Measurements from ENCODE around the gene SCN2B. TPM values are rescaled to one million over a fixed set of nuclear protein-coding genes. Genes with fewer than 3 reads are reported as not detected.
A peak's percentile ranks its signal among the peaks of the same experiment; 100 is the strongest.

Gene SCN2B
- total RNA-seq, 3 donors from 2014 or later (not counting 1 experiment from before 2014, with no cell fraction given) = not detected

DNA sequence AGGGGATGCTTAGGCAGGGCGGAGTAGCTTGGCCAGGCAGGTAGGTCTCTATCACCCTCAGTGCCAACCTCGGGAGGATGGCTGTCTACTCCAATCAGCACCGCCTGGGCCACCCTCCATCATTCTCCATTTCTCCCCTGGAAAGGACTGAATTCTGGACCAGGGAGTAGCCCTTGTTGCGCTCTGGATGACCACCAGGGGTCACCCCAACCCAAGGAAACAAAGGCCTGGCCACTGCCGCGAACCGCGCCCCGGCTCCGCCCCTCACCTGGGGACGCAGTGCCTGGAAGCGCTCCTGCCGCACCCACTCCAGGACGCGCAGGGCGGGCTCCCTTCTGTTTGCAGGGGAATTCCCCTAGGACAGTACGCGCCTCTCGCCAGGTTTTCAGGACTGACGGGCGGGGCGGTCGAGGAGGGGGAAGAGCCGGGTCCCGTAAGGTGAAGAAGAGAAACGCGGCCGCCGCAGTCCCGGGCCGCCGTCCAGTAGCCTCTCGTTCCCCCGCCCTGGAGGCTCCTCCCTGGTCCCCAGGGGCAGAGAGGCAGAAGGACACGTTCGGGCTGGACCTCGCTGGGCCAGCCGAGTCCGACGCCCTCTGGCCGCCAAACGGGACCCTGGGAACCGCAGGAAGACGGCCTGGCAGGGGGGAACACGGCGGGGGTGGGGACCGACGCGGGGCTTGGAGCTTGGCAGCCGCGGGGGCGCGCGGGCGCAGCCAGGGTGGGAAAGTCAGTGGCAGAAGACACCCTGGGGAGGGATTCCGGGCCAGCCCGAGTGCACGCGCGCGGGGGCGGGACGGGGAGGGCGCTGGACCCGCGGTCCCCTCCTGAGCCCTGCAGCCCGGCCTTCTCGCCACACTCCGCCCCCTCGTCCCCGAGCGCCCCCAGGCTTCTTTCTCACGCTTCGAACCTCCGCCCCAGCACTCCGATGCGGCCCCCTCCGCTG is 30.9 kb downstream of the SCN2B start:
- H3K9me3 ChIP-seq (ENCODE audit: control insufficient read depth, insufficient read depth, low read length) = no peaks in the 10 kb centered on the region
- H3K36me3 ChIP-seq (ENCODE audit: control insufficient read depth, insufficient read depth, low read length) = no peaks in the 10 kb centered on the region
- Mint-ChIP-seq H3K36me3 (no peaks in the 10 kb centered on the region), H3K27ac (no peak overlapping the region), H3K4me3 (peak overlapping the region; percentile 82), H3K4me1 (peaks cover 0 to 4% of the 10 kb centered on the region in 2 donors), H3K9me3 (no peaks in the 10 kb centered on the region), H3K27me3 (ENCODE audit: low read depth in 2 of 2) (peaks cover 47 to 72% of the 10 kb centered on the region in 2 donors)
- peaks cover 10% of the 10 kb centered on the region for H3K4me1 ChIP-seq (ENCODE audit: control insufficient read depth, insufficient read depth, low read length)
- peak; percentile 69 to 93 for DNase-seq
- H3K4me3 ChIP-seq (ENCODE audit: low read length) = peak overlapping the region; percentile 63
- H3K27ac ChIP-seq (ENCODE audit: low read length) = no peak overlapping the region
- peaks cover 2% of the 10 kb centered on the region for H3K27me3 ChIP-seq (ENCODE audit: control insufficient read depth, insufficient read depth, low read length)
- TF ChIP-seq, protein P1, sequence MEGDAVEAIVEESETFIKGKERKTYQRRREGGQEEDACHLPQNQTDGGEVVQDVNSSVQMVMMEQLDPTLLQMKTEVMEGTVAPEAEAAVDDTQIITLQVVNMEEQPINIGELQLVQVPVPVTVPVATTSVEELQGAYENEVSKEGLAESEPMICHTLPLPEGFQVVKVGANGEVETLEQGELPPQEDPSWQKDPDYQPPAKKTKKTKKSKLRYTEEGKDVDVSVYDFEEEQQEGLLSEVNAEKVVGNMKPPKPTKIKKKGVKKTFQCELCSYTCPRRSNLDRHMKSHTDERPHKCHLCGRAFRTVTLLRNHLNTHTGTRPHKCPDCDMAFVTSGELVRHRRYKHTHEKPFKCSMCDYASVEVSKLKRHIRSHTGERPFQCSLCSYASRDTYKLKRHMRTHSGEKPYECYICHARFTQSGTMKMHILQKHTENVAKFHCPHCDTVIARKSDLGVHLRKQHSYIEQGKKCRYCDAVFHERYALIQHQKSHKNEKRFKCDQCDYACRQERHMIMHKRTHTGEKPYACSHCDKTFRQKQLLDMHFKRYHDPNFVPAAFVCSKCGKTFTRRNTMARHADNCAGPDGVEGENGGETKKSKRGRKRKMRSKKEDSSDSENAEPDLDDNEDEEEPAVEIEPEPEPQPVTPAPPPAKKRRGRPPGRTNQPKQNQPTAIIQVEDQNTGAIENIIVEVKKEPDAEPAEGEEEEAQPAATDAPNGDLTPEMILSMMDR (IDR thresholded peaks at IDR 0.05) = peak; percentile 89
- ATAC-seq = peak; percentile 88 to 95 (median 94)
- intact Hi-C loops (cut with micrococcal nuclease) = loop anchor here (1.0 to 2.0 kb wide), 4 partner anchors 26 to 465 kb away; no protein-coding TSS in a partner anchor
- 2% methylated on average over 78 of the region's 78 CpGs for WGBS (ENCODE audit: insufficient coverage)

DNA sequence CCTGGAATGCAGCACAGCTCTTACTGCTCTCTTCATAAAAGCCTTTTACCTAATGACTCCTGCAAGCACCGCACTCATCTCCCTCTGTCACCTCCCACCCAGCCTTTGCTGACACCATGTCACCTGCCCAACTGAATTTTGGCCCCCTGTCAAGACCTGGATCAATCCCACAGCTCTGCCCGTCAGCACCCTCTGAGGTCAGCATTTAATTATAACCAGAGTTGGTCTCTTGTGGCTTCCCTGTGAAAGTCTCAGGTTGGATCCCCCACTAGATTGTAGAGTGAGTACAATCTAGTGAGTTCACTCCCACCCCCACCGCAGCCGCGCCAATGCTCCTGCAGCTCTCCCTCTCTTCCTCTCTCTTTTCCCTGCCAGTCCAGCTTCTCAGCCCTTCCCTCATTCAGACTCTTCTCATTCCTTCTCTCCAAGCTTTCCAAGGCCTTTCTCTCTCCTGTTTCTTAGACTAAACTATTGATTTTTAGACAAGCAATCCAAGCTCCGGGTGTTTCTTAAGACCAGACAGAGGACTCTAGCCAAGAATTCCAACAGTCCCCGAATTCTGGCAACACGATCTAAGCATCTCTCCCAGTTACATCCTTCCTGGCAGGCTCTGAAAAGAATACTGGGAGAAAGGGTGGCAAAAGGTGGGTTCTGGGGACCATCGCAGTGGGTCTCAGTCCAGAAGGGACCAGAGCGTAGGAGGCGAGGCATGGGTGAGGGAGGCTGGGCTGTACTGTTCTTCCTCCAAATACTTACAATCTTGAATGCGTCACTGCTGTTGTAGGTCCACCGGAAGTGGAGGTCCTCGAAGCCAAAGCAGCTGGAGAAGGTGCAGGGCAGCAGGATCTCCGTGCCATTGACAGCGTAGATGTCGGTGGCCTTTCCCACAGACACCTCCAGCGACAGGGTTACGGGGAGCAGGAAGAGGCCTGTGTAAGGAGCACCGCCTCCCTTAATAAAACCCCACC is 31.9 kb downstream of the SCN2B start:
- peaks cover 42 to 70% of the 10 kb centered on the region in 2 donors for H3K27me3 Mint-ChIP-seq (ENCODE audit: low read depth in 2 of 2)
- H3K27ac Mint-ChIP-seq = no peak overlapping the region
- DNase-seq = no peak

DNA sequence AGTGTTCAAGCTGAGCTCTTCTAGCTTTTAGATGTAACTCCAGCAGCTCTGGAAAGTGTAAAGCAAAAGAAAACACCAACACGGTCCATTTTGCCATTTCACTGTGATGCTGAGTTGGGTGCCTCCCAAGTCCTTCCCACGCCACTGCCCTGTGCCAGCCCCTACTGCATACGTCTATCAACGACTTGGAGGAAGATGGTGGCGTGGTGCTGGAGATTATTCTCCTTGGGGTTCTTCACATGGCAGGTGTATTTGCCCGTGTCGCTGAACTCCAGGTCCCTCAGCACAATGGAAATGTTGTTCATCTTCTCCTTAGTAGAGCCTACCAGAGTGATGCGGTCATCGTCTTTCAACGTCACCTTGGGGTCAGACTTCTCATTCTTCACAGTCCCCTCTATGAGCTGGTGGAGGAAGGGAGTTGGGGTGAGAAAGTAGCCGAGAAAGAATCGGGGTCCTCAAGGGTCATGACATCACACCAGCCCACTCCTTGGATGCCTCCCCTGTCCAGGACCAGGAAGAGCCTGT is 32.7 kb downstream of the SCN2B start:
- Histone ChIP-seq H3K27me3 (ENCODE audit: control insufficient read depth, insufficient read depth, low read length) (peaks cover 2% of the 10 kb centered on the region), H3K36me3 (ENCODE audit: control insufficient read depth, insufficient read depth, low read length) (no peaks in the 10 kb centered on the region), H3K9me3 (ENCODE audit: control insufficient read depth, insufficient read depth, low read length) (no peaks in the 10 kb centered on the region), H3K4me3 (ENCODE audit: low read length) (no peak overlapping the region), H3K4me1 (ENCODE audit: control insufficient read depth, insufficient read depth, low read length) (peaks cover 10% of the 10 kb centered on the region), H3K27ac (ENCODE audit: low read length) (no peak overlapping the region)
- WGBS (ENCODE audit: insufficient coverage) = 87% methylated on average over 8 of the region's 12 CpGs
- Mint-ChIP-seq H3K4me3 (no peak overlapping the region), H3K36me3 (no peaks in the 10 kb centered on the region), H3K27me3 (ENCODE audit: low read depth in 2 of 2) (peaks cover 42 to 72% of the 10 kb centered on the region in 2 donors), H3K27ac (no peak overlapping the region), H3K9me3 (no peaks in the 10 kb centered on the region), H3K4me1 (peaks cover 0 to 4% of the 10 kb centered on the region in 2 donors)
- intact Hi-C loops (cut with micrococcal nuclease) = loop anchor here (2.0 kb wide), 1 partner anchor 467 kb away; no protein-coding TSS in a partner anchor
- TF ChIP-seq, protein P1 (IDR thresholded peaks at IDR 0.05) = no peak
- DNase-seq = no peak
- no peak for ATAC-seq

More for the DNA sequence above, 31.9 kb downstream of the SCN2B start:
- Histone ChIP-seq H3K36me3 (ENCODE audit: control insufficient read depth, insufficient read depth, low read length) (no peaks in the 10 kb centered on the region), H3K27me3 (ENCODE audit: control insufficient read depth, insufficient read depth, low read length) (peaks cover 2% of the 10 kb centered on the region), H3K4me1 (ENCODE audit: control insufficient read depth, insufficient read depth, low read length) (peaks cover 10% of the 10 kb centered on the region), H3K9me3 (ENCODE audit: control insufficient read depth, insufficient read depth, low read length) (no peaks in the 10 kb centered on the region), H3K27ac (ENCODE audit: low read length) (no peak overlapping the region), H3K4me3 (ENCODE audit: low read length) (no peak overlapping the region)
- no peak for ATAC-seq
- 67% methylated on average over 20 of the region's 20 CpGs for WGBS (ENCODE audit: insufficient coverage)
- Mint-ChIP-seq H3K36me3 (no peaks in the 10 kb centered on the region), H3K4me3 (no peak overlapping the region), H3K9me3 (no peaks in the 10 kb centered on the region), H3K4me1 (peaks cover 0 to 4% of the 10 kb centered on the region in 2 donors)
- intact Hi-C loops (cut with micrococcal nuclease) = loop anchor here (1.0 to 2.0 kb wide), 4 partner anchors 27 to 466 kb away; no protein-coding TSS in a partner anchor
- TF ChIP-seq, protein P1 (IDR thresholded peaks at IDR 0.05) = no peak

All from natural killer cell (primary cell).